IMR-90 (cell line): Measurements from ENCODE around the gene GNAO1. TPM values are rescaled to one million over a fixed set of nuclear protein-coding genes. Genes with fewer than 3 reads are reported as not detected.

Experiments
- ATAC-seq: fragments of 200-7000 bp; cut with Tn5 transposase; 2 replicates; pipeline ENCODE4 v1.9.1; 2020; ENCODE audit warnings: low read depth, mild to moderate bottlenecking, moderate library complexity
- BruUV-seq: library from RNA; stranded (reverse); fragments of 400-500 nt; replicated peaks from 2 replicates; lab custom pipeline; 2021; lab: Mats Ljungman, UMichigan
- CTCF ChIA-PET: fragments of 300-600 bp; formaldehyde crosslinking; extraction: SDS; loops from one replicate; lab custom pipeline; 2021; ENCODE audit warnings: antibody characterized with exemption; lab: Yijun Ruan, JAX
- POLR2A ChIA-PET: fragments of 300-600 bp; sonication (Branson Sonifier 250); formaldehyde crosslinking; loops from one replicate; lab custom pipeline; 2022; ENCODE audit warnings: antibody characterized with exemption; ENCODE audit not compliant: unreplicated experiment; lab: Charles Lee
- DNase-seq: peaks from one replicate; pipeline ENCODE4 v3.0.0; 2013
- H2AFZ ChIP-seq: replicated peaks from 2 replicates; pipeline ENCODE3; 2013; ENCODE audit warnings: low read length, mild to moderate bottlenecking; ENCODE audit not compliant: poor library complexity
- H2AK5ac ChIP-seq: 2 replicates; pipeline ENCODE4 v1.6.1; 2013; ENCODE audit warnings: low read depth, low read length, inconsistent platforms
- H2AK9ac ChIP-seq: replicated peaks from 2 replicates; pipeline ENCODE3; 2013; ENCODE audit warnings: mild to moderate bottlenecking, low read depth, low read length, moderate library complexity; ENCODE audit not compliant: poor library complexity
- H2BK120ac ChIP-seq: 2 replicates; pipeline ENCODE4 v1.6.1; 2013; ENCODE audit warnings: low read depth, low read length, inconsistent platforms
- H2BK15ac ChIP-seq: 3 replicates; pipeline ENCODE4 v1.6.1; 2013; ENCODE audit warnings: low read depth, low read length, inconsistent platforms
- H2BK20ac ChIP-seq: 2 replicates; pipeline ENCODE4 v1.6.1; 2013; ENCODE audit warnings: low read depth, mild to moderate bottlenecking, inconsistent platforms, low read length, moderate library complexity
- H2BK5ac ChIP-seq: 2 replicates; pipeline ENCODE4 v1.6.1; 2013; ENCODE audit warnings: mild to moderate bottlenecking, low read depth, low read length, inconsistent platforms; ENCODE audit not compliant: poor library complexity, severe bottlenecking
- H3K14ac ChIP-seq: replicated peaks from 2 replicates; pipeline ENCODE4 v1.6.1; 2013; ENCODE audit warnings: low read depth, low read length, inconsistent platforms
- H3K18ac ChIP-seq: 2 replicates; pipeline ENCODE4 v1.6.1; 2013; ENCODE audit warnings: low read depth, low read length, control low read depth
- H3K23ac ChIP-seq: 2 replicates; pipeline ENCODE4 v1.6.1; 2013; ENCODE audit warnings: low read depth, low read length, inconsistent platforms
- H3K27ac ChIP-seq: 2 replicates; pipeline ENCODE4 v1.5.1; 2013; ENCODE audit warnings: mild to moderate bottlenecking, control low read depth, low read length; ENCODE audit not compliant: insufficient read depth
- H3K27me3 ChIP-seq: 2 replicates; pipeline ENCODE4 v1.6.1; 2013; ENCODE audit warnings: low read length; ENCODE audit not compliant: control insufficient read depth, insufficient read depth
- H3K36me3 ChIP-seq: 2 replicates; pipeline ENCODE4 v1.6.1; 2013; ENCODE audit warnings: low read length, mixed read lengths; ENCODE audit not compliant: control insufficient read depth, insufficient read depth
- H3K4ac ChIP-seq: 2 replicates; pipeline ENCODE4 v1.6.1; 2013; ENCODE audit warnings: low read depth, low read length, inconsistent platforms
- H3K4me1 ChIP-seq: 2 replicates; pipeline ENCODE4 v1.6.1; 2013; ENCODE audit warnings: low read length, mixed read lengths; ENCODE audit not compliant: control insufficient read depth, insufficient read depth
- H3K4me2 ChIP-seq: 2 replicates; pipeline ENCODE4 v1.6.1; 2013; ENCODE audit warnings: low read depth, mild to moderate bottlenecking, control low read depth, low read length, moderate library complexity
- H3K4me3 ChIP-seq: 2 replicates; pipeline ENCODE4 v1.5.1; 2013; ENCODE audit warnings: low read depth, mild to moderate bottlenecking, control low read depth, low read length, moderate library complexity; ENCODE audit not compliant: insufficient read depth
- H3K56ac ChIP-seq: 2 replicates; pipeline ENCODE4 v1.6.1; 2013; ENCODE audit warnings: low read length, inconsistent platforms; ENCODE audit not compliant: insufficient read depth; ENCODE audit errors: extremely low read depth
- H3K79me1 ChIP-seq, 2 experiments: 2 replicates each; pipeline ENCODE4 v1.6.1; 2013; ENCODE audit warnings: low read length in 2 of 2, inconsistent platforms in 1 of 2, low read depth in 1 of 2
- H3K9ac ChIP-seq: 2 replicates; pipeline ENCODE4 v1.6.1; 2013; ENCODE audit warnings: low read depth, low read length, control low read depth
- H3K9me1 ChIP-seq: 2 replicates; pipeline ENCODE4 v1.6.1; 2013; ENCODE audit warnings: low read length, inconsistent platforms; ENCODE audit not compliant: insufficient read depth
- H3K9me3 ChIP-seq: 2 replicates; pipeline ENCODE4 v1.6.1; 2013; ENCODE audit warnings: low read length; ENCODE audit not compliant: control insufficient read depth, insufficient read depth
- H4K20me1 ChIP-seq: 2 replicates; pipeline ENCODE4 v1.6.1; 2013; ENCODE audit warnings: low read length, inconsistent platforms; ENCODE audit not compliant: insufficient read depth
- H4K5ac ChIP-seq: 2 replicates; pipeline ENCODE4 v1.6.1; 2013; ENCODE audit warnings: mild to moderate bottlenecking, low read depth, low read length, control low read depth
- H4K8ac ChIP-seq, 2 experiments: 2 replicates each; pipeline ENCODE4 v1.6.1; 2013; ENCODE audit warnings: low read depth in 2 of 2, low read length in 2 of 2, control low read depth in 1 of 2, inconsistent platforms in 1 of 2
- H4K91ac ChIP-seq: 2 replicates; pipeline ENCODE4 v1.6.1; 2013; ENCODE audit warnings: low read depth, low read length, inconsistent platforms; ENCODE audit not compliant: insufficient read depth
- BHLHE40 ChIP-seq: fragments of 150-350 bp; IDR thresholded peaks from 2 replicates; pipeline ENCODE4 v1.6.1; 2016; ENCODE audit warnings: mild to moderate bottlenecking, low read depth, low read length
- CEBPB ChIP-seq: IDR thresholded peaks from 2 replicates; pipeline ENCODE4 v1.6.1; 2012; ENCODE audit warnings: low read depth, low read length, improper control_type of control experiment
- CHD1 ChIP-seq: IDR thresholded peaks from 2 replicates; pipeline ENCODE4 v1.6.1; 2012; ENCODE audit warnings: low read depth, low read length, improper control_type of control experiment
- CTCF ChIP-seq: conservative IDR thresholded peaks from 2 replicates; pipeline ENCODE4 v1.5.1; 2012; ENCODE audit warnings: mild to moderate bottlenecking, low read depth, low read length, improper control_type of control experiment
- FOS ChIP-seq: fragments of 150-350 bp; IDR thresholded peaks from 2 replicates; pipeline ENCODE4 v1.6.1; 2016; ENCODE audit warnings: low read depth, low read length
- MAFK ChIP-seq: IDR thresholded peaks from 2 replicates; pipeline ENCODE4 v1.6.1; 2012; ENCODE audit warnings: low read depth, low read length, improper control_type of control experiment
- MAZ ChIP-seq: IDR thresholded peaks from 2 replicates; pipeline ENCODE4 v1.6.1; 2012; ENCODE audit warnings: low read depth, mild to moderate bottlenecking, low read length, improper control_type of control experiment, moderate library complexity, borderline replicate concordance
- MXI1 ChIP-seq: IDR thresholded peaks from 2 replicates; pipeline ENCODE4 v1.6.1; 2012; ENCODE audit warnings: low read depth, mild to moderate bottlenecking, low read length, moderate library complexity, borderline replicate concordance
- NFE2L2 ChIP-seq: fragments of 150-350 bp; IDR thresholded peaks from 2 replicates; pipeline ENCODE4 v1.6.1; 2016; ENCODE audit warnings: low read depth, mild to moderate bottlenecking, low read length
- POLR2A ChIP-seq: IDR thresholded peaks from 2 replicates; pipeline ENCODE4 v1.6.1; 2012; ENCODE audit warnings: mild to moderate bottlenecking, low read depth, low read length
- RAD21 ChIP-seq: IDR thresholded peaks from 2 replicates; pipeline ENCODE4 v1.6.1; 2012; ENCODE audit warnings: low read length, improper control_type of control experiment
- RCOR1 ChIP-seq: IDR thresholded peaks from 2 replicates; pipeline ENCODE4 v1.6.1; 2012; ENCODE audit warnings: mild to moderate bottlenecking, low read length, improper control_type of control experiment; ENCODE audit not compliant: insufficient replicate concordance
- RFX5 ChIP-seq: IDR thresholded peaks from 2 replicates; pipeline ENCODE4 v1.8.0; 2012; ENCODE audit warnings: low read depth, mild to moderate bottlenecking, low read length, moderate library complexity
- USF2 ChIP-seq: fragments of 150-350 bp; IDR thresholded peaks from 2 replicates; pipeline ENCODE4 v1.6.1; 2017; ENCODE audit warnings: mild to moderate bottlenecking, antibody characterized with exemption, low read length, low read depth
- WGBS, 2 experiments: methylation state at CpG; one replicate each; pipeline versions ENCODE4 v1.1.5 to v1.1.7; 2013; ENCODE audit warnings: missing lambda C conversion rate in 2 of 2; ENCODE audit not compliant: insufficient read length in 1 of 2; ENCODE audit errors: extremely low coverage in 2 of 2; 5-methylcytosine and 5-hydroxymethylcytosine counted together
- dilution Hi-C: fragments of 300-500 bp; cut with HindIII; formaldehyde crosslinking; loops from one replicate; pipeline ENCODE4 v1.14.3; 2018; ENCODE audit warnings: low sequenced_read_pairs; ENCODE audit not compliant: unreplicated experiment
- in situ Hi-C: fragments of 300-500 bp; cut with MboI; formaldehyde crosslinking; loops from 3 replicates; pipeline ENCODE4 v1.14.3; 2019; ENCODE audit warnings: low sequenced_read_pairs, inconsistent platforms, mixed read lengths
- intact Hi-C: fragments of 100-400 bp; cut with micrococcal nuclease; formaldehyde crosslinking; loops from 2 replicates; pipeline ENCODE4 v1.10.0; 2022
- polyA plus RNA-seq, 3 experiments: library from polyadenylated mRNA; depleted of rRNA; stranded (reverse); fragments of >200 nt; gene quantifications; 2 replicates each; pipeline ENCODE4 v1.2.3, GENCODE V29; 2012; ENCODE audit warnings: low replicate concordance in 1 of 3
- total RNA-seq: library from RNA; depleted of rRNA; stranded (reverse); fragments of >200 nt; gene quantifications from 2 replicates; pipeline ENCODE4 v1.2.3, GENCODE V29; 2012
- TF ChIP-seq, protein P1 (sequence below): fragments of 150-350 bp; IDR thresholded peaks from 2 replicates; pipeline ENCODE4 v1.6.1; 2016; ENCODE audit warnings: low read depth, mild to moderate bottlenecking, low read length, moderate library complexity, borderline replicate concordance

GNAO1 gene
- total and polyA plus RNA-seq, 2 of the 4 experiments (the other 2 are of a cell fraction): under 0.01 to 0.07 TPM

- Histone ChIP-seq H2BK15ac (no peak overlapping the region), H3K4me2 (no peak overlapping the region), H3K23ac (no peak overlapping the region), H2BK120ac (no peak overlapping the region), H2AK5ac (no peak overlapping the region), H3K18ac (no peak overlapping the region), H4K5ac (no peak overlapping the region), H4K91ac (no peak overlapping the region), H3K9me1 (no peaks in the 10 kb centered on the region; the same call in 1 of the 2 replicates), H4K8ac (no peak overlapping the region), H3K27me3 (peaks cover 3% of the 10 kb centered on the region; the same call in 1 of the 2 replicates), H3K4me3 (no peak overlapping the region), H4K20me1 (no peaks in the 10 kb centered on the region), H2AK9ac (no peak overlapping the region), H2AFZ (no peak overlapping the region), H3K79me1 (no peaks in the 10 kb centered on the region), H3K4me1 (peaks cover 2% of the 10 kb centered on the region; the same call in 1 of the 2 replicates), H3K9me3 (no peaks in the 10 kb centered on the region), H2BK20ac (no peak overlapping the region), H3K27ac (no peak overlapping the region), H3K36me3 (no peaks in the 10 kb centered on the region), H3K9ac (no peak overlapping the region), H3K56ac (no peak overlapping the region), H3K4ac (no peak overlapping the region), H2BK5ac (no peak overlapping the region), H3K14ac (no peak overlapping the region)
- ChIA-PET POLR2A (no interaction called here), CTCF (interaction anchor here (1.2 kb wide), 1 partner anchor 10 kb away, joined by 4 read pairs; no protein-coding TSS in a partner anchor)
- in situ Hi-C loops: no loop called here
- intact Hi-C loops: no loop called here
- ATAC-seq (no peak), DNase-seq (no peak)
- dilution Hi-C loops: no loop called here
- WGBS, 2 experiments: 88% methylated on average over 8 of the region's 15 CpGs; no CpG with 5 or more reads in 1 of the 2 experiments
- no TSS peak for BruUV-seq
- TF ChIP-seq CHD1 (no peak), MXI1 (no peak), POLR2A (no peak), RFX5 (no peak), CTCF (no peak), RCOR1 (no peak), FOS (no peak), MAFK (no peak), CEBPB (no peak), RAD21 (no peak), MAZ (no peak), USF2 (no peak), NFE2L2 (no peak), BHLHE40 (no peak)
- TF ChIP-seq, protein P1, sequence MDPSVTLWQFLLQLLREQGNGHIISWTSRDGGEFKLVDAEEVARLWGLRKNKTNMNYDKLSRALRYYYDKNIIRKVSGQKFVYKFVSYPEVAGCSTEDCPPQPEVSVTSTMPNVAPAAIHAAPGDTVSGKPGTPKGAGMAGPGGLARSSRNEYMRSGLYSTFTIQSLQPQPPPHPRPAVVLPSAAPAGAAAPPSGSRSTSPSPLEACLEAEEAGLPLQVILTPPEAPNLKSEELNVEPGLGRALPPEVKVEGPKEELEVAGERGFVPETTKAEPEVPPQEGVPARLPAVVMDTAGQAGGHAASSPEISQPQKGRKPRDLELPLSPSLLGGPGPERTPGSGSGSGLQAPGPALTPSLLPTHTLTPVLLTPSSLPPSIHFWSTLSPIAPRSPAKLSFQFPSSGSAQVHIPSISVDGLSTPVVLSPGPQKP: no peak
Measured at GRCh38 chr16:56346131-56346890, 155.0 kb downstream of the GNAO1 start.
